ENCODE results near the gene OR4D2.

The OR4D2 gene

GRCh38 chr17:58170622-58171021 lies 3.8 kb downstream of the OR4D2 start:
- no peak overlapping the region for H3K4me3 ChIP-seq (ENCODE audit: low read depth, low read length)
- DNase-seq (ENCODE audit: low read depth) = no peak
- no peak for TF ChIP-seq CTCF (IDR thresholded peaks at IDR 0.05; ENCODE audit: low read depth, low read length, missing control alignments)
- in situ Hi-C loops (cut with HindIII; ENCODE audit: low sequenced_read_pairs) = loop anchor here (5.0 kb wide), 1 partner anchor 67 kb away; the partner anchor contains the start of gene LPO

- TF ChIP-seq CTCF (IDR thresholded peaks at IDR 0.05; ENCODE audit: low read depth, low read length, missing control alignments) = peak; percentile 50
- no peak overlapping the region for H3K4me3 ChIP-seq (ENCODE audit: low read depth, low read length)
- in situ Hi-C loops (cut with HindIII; ENCODE audit: low sequenced_read_pairs) = loop anchor here (5.0 kb wide), 1 partner anchor 65 kb away; the partner anchor contains the start of gene LPO
- DNase-seq (ENCODE audit: low read depth) = no peak
Observed at GRCh38 chr17:58172369-58173071, 5.7 kb downstream of the OR4D2 start.

- no peak overlapping the region for H3K4me3 ChIP-seq (ENCODE audit: low read depth, low read length)
- in situ Hi-C loops (cut with HindIII; ENCODE audit: low sequenced_read_pairs) = loop anchor here (5.0 kb wide), 1 partner anchor 62 kb away; the partner anchor contains the start of gene LPO
- TF ChIP-seq CTCF (IDR thresholded peaks at IDR 0.05; ENCODE audit: low read depth, low read length, missing control alignments) = no peak
- DNase-seq (ENCODE audit: low read depth) = no peak
Observed at GRCh38 chr17:58174871-58175270, 8.1 kb downstream of the OR4D2 start.

- in situ Hi-C loops (cut with HindIII; ENCODE audit: low sequenced_read_pairs) = no loop called here
- DNase-seq (ENCODE audit: low read depth) = no peak
- no peak for TF ChIP-seq CTCF (IDR thresholded peaks at IDR 0.05; ENCODE audit: low read depth, low read length, missing control alignments)
- H3K4me3 ChIP-seq (ENCODE audit: low read depth, low read length) = no peak overlapping the region
Observed at GRCh38 chr17:58176200-58176599, 9.4 kb downstream of the OR4D2 start.

- no peak for DNase-seq (ENCODE audit: low read depth)
- no peak overlapping the region for H3K4me3 ChIP-seq (ENCODE audit: low read depth, low read length)
- in situ Hi-C loops (cut with HindIII; ENCODE audit: low sequenced_read_pairs) = no loop called here
- TF ChIP-seq CTCF (IDR thresholded peaks at IDR 0.05; ENCODE audit: low read depth, low read length, missing control alignments) = no peak
Observed at GRCh38 chr17:58181796-58182195, 15.0 kb downstream of the OR4D2 start.

GRCh38 chr17:58183514-58183913 lies 16.7 kb downstream of the OR4D2 start:
- TF ChIP-seq CTCF (IDR thresholded peaks at IDR 0.05; ENCODE audit: low read depth, low read length, missing control alignments) = no peak
- DNase-seq (ENCODE audit: low read depth) = no peak
- in situ Hi-C loops (cut with HindIII; ENCODE audit: low sequenced_read_pairs) = no loop called here
- H3K4me3 ChIP-seq (ENCODE audit: low read depth, low read length) = no peak overlapping the region

All from astrocyte of the cerebellum (primary cell).